PC-9 (cell line): ENCODE results near the gene DPM2. TPM values are rescaled to one million over a fixed set of nuclear protein-coding genes. Genes with fewer than 3 reads are reported as not detected.

Source experiments
- BruUV-seq: library from RNA; stranded (reverse); fragments of 400-500 nt; replicated peaks from 2 replicates; lab custom pipeline; 2021; lab: Mats Ljungman, UMichigan
- CTCF ChIA-PET: fragments of 300-600 bp; sonication (Branson Sonifier 250); formaldehyde crosslinking; loops from one replicate; lab custom pipeline; 2022; ENCODE audit warnings: antibody characterized with exemption; lab: Charles Lee
- POLR2A ChIA-PET: fragments of 300-600 bp; sonication (Branson Sonifier 250); formaldehyde crosslinking; loops from one replicate; lab custom pipeline; 2022; ENCODE audit warnings: antibody characterized with exemption; ENCODE audit not compliant: unreplicated experiment; lab: Charles Lee
- DNase-seq, 2 experiments: peaks; one replicate each; pipeline versions ENCODE4 v3.0.0 to v3.0.0-alpha.2; 2015 to 2022; ENCODE audit warnings: mixed read lengths in 1 of 2
- H2AFZ ChIP-seq: fragments of 200-600 bp; sonication (generic); 2 replicates; pipeline ENCODE4 v1.8.1; 2017; ENCODE audit warnings: antibody characterized with exemption
- H3F3A ChIP-seq: fragments of 200-600 bp; sonication (generic); 2 replicates; pipeline ENCODE4 v1.8.1; 2017; ENCODE audit warnings: antibody characterized with exemption, mild to moderate bottlenecking, low read depth; ENCODE audit not compliant: insufficient read depth
- H3K27ac ChIP-seq: fragments of 200-600 bp; sonication (generic); 2 replicates; pipeline ENCODE4 v1.6.1; 2016; ENCODE audit warnings: mixed run types
- H3K27me3 ChIP-seq: fragments of 200-600 bp; sonication (generic); 2 replicates; pipeline ENCODE4 v1.6.1; 2016; ENCODE audit warnings: low read depth, mixed run types; ENCODE audit not compliant: insufficient read depth
- H3K36me3 ChIP-seq: fragments of 200-600 bp; sonication (generic); 2 replicates; pipeline ENCODE4 v1.6.1; 2016; ENCODE audit warnings: low read depth, mixed run types
- H3K4me1 ChIP-seq: fragments of 200-600 bp; sonication (generic); replicated peaks from 2 replicates; pipeline ENCODE4 v1.6.1; 2016; ENCODE audit warnings: mixed run types; ENCODE audit not compliant: insufficient read depth
- H3K4me2 ChIP-seq: fragments of 200-600 bp; sonication (generic); 2 replicates; pipeline ENCODE4 v1.6.1; 2017; ENCODE audit warnings: mixed run types
- H3K4me3 ChIP-seq: fragments of 200-600 bp; sonication (generic); 2 replicates; pipeline ENCODE4 v1.6.1; 2016; ENCODE audit warnings: mixed run types
- H3K79me2 ChIP-seq: fragments of 200-600 bp; sonication (generic); 2 replicates; pipeline ENCODE4 v1.6.1; 2017; ENCODE audit warnings: low read depth, mixed run types
- H3K9me2 ChIP-seq: fragments of 200-600 bp; sonication (generic); 2 replicates; pipeline ENCODE4 v1.8.1; 2017; ENCODE audit warnings: mild to moderate bottlenecking; ENCODE audit not compliant: insufficient read depth
- H3K9me3 ChIP-seq: fragments of 200-600 bp; sonication (generic); 2 replicates; pipeline ENCODE4 v1.8.1; 2016; ENCODE audit warnings: low read depth; ENCODE audit not compliant: insufficient read depth
- H4K20me1 ChIP-seq: fragments of 200-600 bp; sonication (generic); 2 replicates; pipeline ENCODE4 v1.8.1; 2017; ENCODE audit not compliant: insufficient read depth
- CTCF ChIP-seq: fragments of 200-600 bp; sonication (generic); conservative IDR thresholded peaks from 2 replicates; pipeline ENCODE4 v1.6.1; 2017; ENCODE audit warnings: mixed run types, antibody characterized with exemption, mild to moderate bottlenecking, moderate library complexity
- EZH2 ChIP-seq: fragments of 200-600 bp; sonication (generic); IDR thresholded peaks from 2 replicates; pipeline ENCODE4 v1.8.0; 2017; ENCODE audit warnings: antibody characterized with exemption, low read depth
- intact Hi-C: fragments of 100-400 bp; cut with micrococcal nuclease; formaldehyde crosslinking; loops from one replicate; pipeline ENCODE4 v1.10.0; 2022; ENCODE audit not compliant: unreplicated experiment
- total RNA-seq: library from RNA; stranded (reverse); gene quantifications from 2 replicates; pipeline ENCODE4 v1.2.3, GENCODE V29; 2021

DPM2 gene
- total RNA-seq, 1 experiment from 2014 or later: 79.4 TPM

DNA sequence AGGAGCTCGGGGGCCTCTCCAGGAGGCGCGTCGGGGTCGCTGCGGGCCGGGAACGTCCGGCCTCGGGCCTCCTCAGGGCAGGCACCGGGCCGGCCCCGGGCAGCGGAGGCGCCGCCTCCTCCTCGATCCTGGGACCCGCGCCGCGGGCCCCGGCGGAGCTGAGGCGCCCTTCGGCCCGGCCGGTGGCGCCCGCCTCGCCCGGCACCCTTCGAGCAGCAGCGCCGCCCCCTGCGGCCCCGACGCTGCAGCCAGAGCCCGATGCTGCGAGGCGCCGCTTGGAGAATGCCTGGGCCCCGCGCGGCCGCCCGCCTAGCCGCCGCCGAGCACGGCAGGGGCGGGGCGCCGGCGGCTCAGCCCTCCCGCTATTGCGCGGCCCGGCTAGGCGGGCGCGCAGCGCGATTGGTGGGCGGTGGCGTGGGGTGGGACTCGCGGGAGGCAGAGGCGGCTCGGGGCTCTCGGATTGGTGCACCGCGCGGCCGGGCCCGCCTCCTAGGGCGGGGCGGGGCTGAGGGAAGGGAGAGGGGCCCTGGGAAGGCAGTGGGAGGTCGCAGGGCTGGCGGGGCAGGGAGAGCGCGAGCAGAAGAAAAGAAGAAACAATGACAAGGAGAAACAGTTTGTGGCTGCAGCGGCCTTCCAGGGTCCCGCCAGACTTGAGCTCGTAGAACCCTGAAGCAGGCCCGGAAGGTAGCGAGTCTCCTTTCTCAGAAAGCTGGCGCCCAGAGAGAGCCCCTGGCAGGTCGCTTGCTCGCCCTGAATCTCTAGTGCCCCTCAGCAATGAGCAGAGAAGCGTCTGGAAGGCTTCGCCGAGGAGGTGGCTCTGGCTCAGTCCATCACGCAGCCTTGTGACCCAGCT lies 43.3 kb upstream of the DPM2 start, which contains the start of gene EEIG1:
EEIG1 (minus strand) TSS at position 284 of the 853 bp plus-strand sequence. CDS start 852 bp downstream, outside the sequence.
- Histone ChIP-seq H3F3A (peaks cover 10% of the 10 kb centered on the region), H3K27ac (peak within 1 kb of the TSS; percentile 39), H3K9me2 (no peaks in the 10 kb centered on the region), H2AFZ (peak within 1 kb of the TSS; percentile 74), H3K36me3 (peaks cover 4% of the 10 kb centered on the region; the same call in 1 of the 2 replicates), H3K4me2 (peak within 1 kb of the TSS; percentile 87), H3K4me3 (peak within 1 kb of the TSS; percentile 82), H4K20me1 (peaks cover 40% of the 10 kb centered on the region), H3K79me2 (peaks cover 44% of the 10 kb centered on the region), H3K4me1 (peaks cover 45% of the 10 kb centered on the region), H3K27me3 (no peaks in the 10 kb centered on the region), H3K9me3 (no peaks in the 10 kb centered on the region)
- ChIA-PET CTCF (interaction anchor here (1.1 kb wide), 1 partner anchor 37 kb away, joined by 3 read pairs; no protein-coding TSS in a partner anchor), POLR2A (interaction anchor here (0.6 to 1.8 kb wide), 8 partner anchors 9 to 412 kb away, joined by 3 to 14 read pairs (median 4); partner anchors contain the start of gene NAIF1)
- intact Hi-C loops: loop anchor here (1.0 to 2.0 kb wide), 3 partner anchors 20 to 38 kb away; no protein-coding TSS in a partner anchor
- DNase-seq: peak; percentile 73 to 99
- TF ChIP-seq CTCF (no peak), EZH2 (no peak)
- no TSS peak for BruUV-seq

GRCh38 chr9:127980060-127980705 lies 42.5 kb upstream of the DPM2 start:
- ChIA-PET CTCF (interaction anchor here (1.1 kb wide), 2 partner anchors 25 to 36 kb away, joined by 3 read pairs; no protein-coding TSS in a partner anchor), POLR2A (interaction anchor here (0.6 to 1.8 kb wide), 8 partner anchors 8 to 87 kb away, joined by 3 to 14 read pairs (median 4); partner anchors contain the start of gene NAIF1)
- Histone ChIP-seq H4K20me1 (peaks cover 47% of the 10 kb centered on the region), H3K9me3 (no peaks in the 10 kb centered on the region), H3K4me1 (peaks cover 50% of the 10 kb centered on the region), H3K27ac (peak overlapping the region; percentile 39; the same call in 1 of the 2 replicates), H3K36me3 (peaks cover 5% of the 10 kb centered on the region; the same call in 1 of the 2 replicates), H2AFZ (no peak overlapping the region), H3F3A (peaks cover 14% of the 10 kb centered on the region), H3K9me2 (no peaks in the 10 kb centered on the region), H3K79me2 (peaks cover 51% of the 10 kb centered on the region), H3K4me3 (peak overlapping the region; percentile 82), H3K4me2 (peak overlapping the region; percentile 87), H3K27me3 (no peaks in the 10 kb centered on the region)
- TF ChIP-seq CTCF: no peak
- TF ChIP-seq EZH2: no peak
- DNase-seq: peak in 1 of 2 experiments; percentile 88
- BruUV-seq: TSS peak; percentile 51
- intact Hi-C loops: loop anchor here (1.0 to 2.0 kb wide), 2 partner anchors 27 to 37 kb away; no protein-coding TSS in a partner anchor
